Measurements from ENCODE around the gene TAF1D.

The TAF1D gene

GRCh38 chr11:93694109-93694508, 47.2 kb downstream of the TAF1D start:
- H3K27me3 Mint-ChIP-seq (ENCODE audit: low read depth) = no peaks in the 10 kb centered on the region
- no peaks in the 10 kb centered on the region for H3K9me3 Mint-ChIP-seq
- peaks cover 71% of the 10 kb centered on the region for H3K36me3 Mint-ChIP-seq (ENCODE audit: low read depth)
- no peaks in the 10 kb centered on the region for H3K4me1 Mint-ChIP-seq
- TF ChIP-seq CTCF (IDR thresholded peaks at IDR 0.05; ENCODE audit: unreplicated experiment in 3 of 3) = no peak
- no peak overlapping the region for H3K4me3 Mint-ChIP-seq
- H3K27ac Mint-ChIP-seq = no peak overlapping the region

GRCh38 chr11:93689240-93689639, 52.1 kb downstream of the TAF1D start:
- Mint-ChIP-seq H3K4me1 (no peaks in the 10 kb centered on the region), H3K36me3 (ENCODE audit: low read depth) (peaks cover 57% of the 10 kb centered on the region), H3K9me3 (no peaks in the 10 kb centered on the region), H3K27me3 (ENCODE audit: low read depth) (no peaks in the 10 kb centered on the region), H3K4me3 (no peak overlapping the region), H3K27ac (no peak overlapping the region)
- no peak for TF ChIP-seq CTCF (IDR thresholded peaks at IDR 0.05; ENCODE audit: unreplicated experiment in 3 of 3)

GRCh38 chr11:93686812-93687211, 54.5 kb downstream of the TAF1D start:
- H3K9me3 Mint-ChIP-seq = no peaks in the 10 kb centered on the region
- TF ChIP-seq CTCF (IDR thresholded peaks at IDR 0.05; ENCODE audit: unreplicated experiment in 3 of 3) = no peak
- H3K36me3 Mint-ChIP-seq (ENCODE audit: low read depth) = peaks cover 69% of the 10 kb centered on the region
- no peaks in the 10 kb centered on the region for H3K27me3 Mint-ChIP-seq (ENCODE audit: low read depth)
- no peak overlapping the region for H3K4me3 Mint-ChIP-seq
- H3K4me1 Mint-ChIP-seq = no peaks in the 10 kb centered on the region
- no peak overlapping the region for H3K27ac Mint-ChIP-seq

- no peak overlapping the region for H3K27ac Mint-ChIP-seq
- no peak for TF ChIP-seq CTCF (IDR thresholded peaks at IDR 0.05; ENCODE audit: unreplicated experiment in 3 of 3)
- H3K9me3 Mint-ChIP-seq = no peaks in the 10 kb centered on the region
- no peaks in the 10 kb centered on the region for H3K27me3 Mint-ChIP-seq (ENCODE audit: low read depth)
- H3K36me3 Mint-ChIP-seq (ENCODE audit: low read depth) = peaks cover 69% of the 10 kb centered on the region
- no peak overlapping the region for H3K4me3 Mint-ChIP-seq
- H3K4me1 Mint-ChIP-seq = no peaks in the 10 kb centered on the region
Observed at GRCh38 chr11:93686226-93686625, 55.1 kb downstream of the TAF1D start.

All from nephron (organoid).